GM12801 (cell line): ENCODE data around the gene LIN7A.

ENCODE experiments used
- TF ChIP-seq, protein P1 (sequence below): IDR thresholded peaks from one replicate; pipeline ENCODE4 v1.5.1; 2011; ENCODE audit warnings: control low read depth; ENCODE audit not compliant: insufficient read length; ENCODE audit errors: extremely low read depth

The LIN7A gene

DNA sequence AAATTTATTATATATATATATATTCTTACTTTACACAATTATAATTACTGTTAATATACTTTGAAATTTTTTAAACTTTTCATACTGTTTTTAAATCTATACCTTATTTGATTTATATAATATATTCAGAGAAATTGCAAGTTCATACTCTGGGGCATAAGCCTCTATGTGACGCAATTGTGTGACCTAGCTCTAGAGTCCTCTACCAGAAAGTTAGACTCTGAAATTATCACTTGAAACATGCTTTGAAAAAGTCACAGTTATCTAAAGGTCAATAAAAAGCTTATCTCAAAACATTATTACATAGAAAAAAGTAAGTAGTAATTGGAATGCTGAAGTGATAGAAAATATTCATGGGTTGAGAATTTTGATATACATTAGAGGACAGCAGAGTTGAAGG is 93.8 kb downstream of the LIN7A start:
- TF ChIP-seq, protein P1, sequence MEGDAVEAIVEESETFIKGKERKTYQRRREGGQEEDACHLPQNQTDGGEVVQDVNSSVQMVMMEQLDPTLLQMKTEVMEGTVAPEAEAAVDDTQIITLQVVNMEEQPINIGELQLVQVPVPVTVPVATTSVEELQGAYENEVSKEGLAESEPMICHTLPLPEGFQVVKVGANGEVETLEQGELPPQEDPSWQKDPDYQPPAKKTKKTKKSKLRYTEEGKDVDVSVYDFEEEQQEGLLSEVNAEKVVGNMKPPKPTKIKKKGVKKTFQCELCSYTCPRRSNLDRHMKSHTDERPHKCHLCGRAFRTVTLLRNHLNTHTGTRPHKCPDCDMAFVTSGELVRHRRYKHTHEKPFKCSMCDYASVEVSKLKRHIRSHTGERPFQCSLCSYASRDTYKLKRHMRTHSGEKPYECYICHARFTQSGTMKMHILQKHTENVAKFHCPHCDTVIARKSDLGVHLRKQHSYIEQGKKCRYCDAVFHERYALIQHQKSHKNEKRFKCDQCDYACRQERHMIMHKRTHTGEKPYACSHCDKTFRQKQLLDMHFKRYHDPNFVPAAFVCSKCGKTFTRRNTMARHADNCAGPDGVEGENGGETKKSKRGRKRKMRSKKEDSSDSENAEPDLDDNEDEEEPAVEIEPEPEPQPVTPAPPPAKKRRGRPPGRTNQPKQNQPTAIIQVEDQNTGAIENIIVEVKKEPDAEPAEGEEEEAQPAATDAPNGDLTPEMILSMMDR = no peak

GRCh38 chr12:80838708-80839107 is 99.0 kb downstream of the LIN7A start:
- TF ChIP-seq, protein P1 = no peak

GRCh38 chr12:80838024-80838658 is 99.6 kb downstream of the LIN7A start:
- TF ChIP-seq, protein P1 = no peak

GRCh38 chr12:80837342-80837978 is 100.3 kb downstream of the LIN7A start:
- TF ChIP-seq, protein P1 = no peak

DNA sequence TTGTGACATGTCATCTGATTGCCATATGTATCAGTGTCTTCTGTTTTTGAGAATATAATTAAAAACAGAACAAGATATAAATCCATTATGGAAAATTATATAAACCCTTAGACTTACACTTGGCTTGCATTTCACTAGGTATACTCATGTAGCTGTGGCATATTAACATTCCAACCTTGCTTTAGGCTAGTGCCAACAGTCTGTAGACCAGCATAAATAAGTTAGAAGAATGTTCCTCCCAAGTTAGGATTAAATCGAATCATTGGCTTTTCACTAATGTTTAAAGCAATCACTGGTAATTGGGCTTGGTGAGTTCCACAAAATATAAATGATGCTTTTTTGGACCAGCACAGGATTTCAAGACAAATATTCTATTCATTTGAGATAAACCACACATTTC is 103.0 kb downstream of the LIN7A start:
- TF ChIP-seq, protein P1 = no peak

- TF ChIP-seq, protein P1 = no peak
Observed at GRCh38 chr12:80830533-80831088, 107.1 kb downstream of the LIN7A start.

GRCh38 chr12:80829767-80830166 is 108.0 kb downstream of the LIN7A start:
- TF ChIP-seq, protein P1 = no peak
